HG03457 (cell line): ENCODE data around the gene TSLP.

Source experiments
- ATAC-seq: cut with Tn5 transposase; IDR thresholded peaks from one replicate; pipeline ENCODE4 v1.9.1; 2021; ENCODE audit warnings: moderate number of reproducible peaks; ENCODE audit not compliant: unreplicated experiment

The TSLP gene

GRCh38 chr5:111095982-111096381, 24.5 kb downstream of the TSLP start:
- ATAC-seq, result no peak

- no peak for ATAC-seq
These were observed 27.7 kb downstream of the TSLP start for GRCh38 chr5:111099058-111099778.

- ATAC-seq, result no peak
These were observed 34.9 kb downstream of the TSLP start for GRCh38 chr5:111106320-111106948.

- ATAC-seq, result no peak
These were observed 35.9 kb downstream of the TSLP start for GRCh38 chr5:111107371-111107770.

GRCh38 chr5:111111956-111112355, 40.4 kb downstream of the TSLP start:
- ATAC-seq, result no peak

- no peak for ATAC-seq
These were observed 42.2 kb downstream of the TSLP start for GRCh38 chr5:111113678-111114077.

- ATAC-seq, result no peak
These were observed 43.7 kb downstream of the TSLP start for GRCh38 chr5:111115229-111115628.

- no peak for ATAC-seq
These were observed 45.0 kb downstream of the TSLP start for GRCh38 chr5:111116550-111116949.

- ATAC-seq, result no peak
These were observed 45.6 kb downstream of the TSLP start for GRCh38 chr5:111117136-111117535.

GRCh38 chr5:111119221-111119620, 47.7 kb downstream of the TSLP start:
- no peak for ATAC-seq

GRCh38 chr5:111119856-111120255, 48.3 kb downstream of the TSLP start:
- ATAC-seq, result no peak

- ATAC-seq, result no peak
These were observed 49.4 kb downstream of the TSLP start for GRCh38 chr5:111120911-111121310.

GRCh38 chr5:111121926-111122325, 50.4 kb downstream of the TSLP start:
- ATAC-seq, result no peak

- ATAC-seq, result no peak
These were observed 50.9 kb downstream of the TSLP start for GRCh38 chr5:111122398-111122797.

GRCh38 chr5:111124793-111125192, 53.3 kb downstream of the TSLP start:
- ATAC-seq, result no peak

- ATAC-seq, result no peak
These were observed 55.4 kb downstream of the TSLP start for GRCh38 chr5:111126896-111127295.
